Panc1 (cell line): ENCODE measurements around the gene AKR1C8. TPM values are rescaled to one million over a fixed set of nuclear protein-coding genes. Genes with fewer than 3 reads are reported as not detected.

Experiments used
- ATAC-seq: fragments of 200-7000 bp; cut with Tn5 transposase; 2 replicates; pipeline ENCODE4 v1.9.1; 2020; ENCODE audit warnings: mild to moderate bottlenecking, moderate library complexity
- BruUV-seq: library from RNA; stranded (reverse); fragments of 400-500 nt; replicated peaks from 2 replicates; lab custom pipeline; 2021; lab: Mats Ljungman, UMichigan
- CTCF ChIA-PET: fragments of 300-600 bp; sonication (Branson Sonifier 250); formaldehyde crosslinking; loops from one replicate; lab custom pipeline; 2022; ENCODE audit warnings: antibody characterized with exemption; lab: Charles Lee
- POLR2A ChIA-PET: fragments of 300-600 bp; sonication (Branson Sonifier 250); formaldehyde crosslinking; loops from one replicate; lab custom pipeline; 2022; ENCODE audit warnings: antibody characterized with exemption; lab: Charles Lee
- DNase-seq: peaks from one replicate; pipeline ENCODE4 v3.0.0-alpha.2; 2010; ENCODE audit warnings: low read depth, low spot score
- H3K27ac ChIP-seq: 2 replicates; pipeline ENCODE4 v1.5.1; 2011; ENCODE audit warnings: mild to moderate bottlenecking, low read length, inconsistent platforms
- H3K27me3 ChIP-seq: fragments of 200-500 bp; sonication (Bioruptor generic); 2 replicates; pipeline ENCODE4 v1.6.0; 2014; ENCODE audit warnings: low read length, inconsistent platforms; ENCODE audit not compliant: control insufficient read depth, insufficient read depth
- H3K36me3 ChIP-seq: fragments of 200-500 bp; sonication (Bioruptor generic); 2 replicates; pipeline ENCODE4 v1.5.1; 2014; ENCODE audit warnings: inconsistent platforms, mild to moderate bottlenecking, low read length, moderate library complexity; ENCODE audit not compliant: control insufficient read depth, insufficient read depth
- H3K4me1 ChIP-seq: 2 replicates; pipeline ENCODE4 v1.5.1; 2011; ENCODE audit warnings: inconsistent platforms, mild to moderate bottlenecking, low read length, moderate library complexity; ENCODE audit not compliant: control insufficient read depth, insufficient read depth
- H3K4me3 ChIP-seq, 2 experiments: 2 replicates each; pipeline ENCODE4 v1.5.1; 2011 to 2012; ENCODE audit warnings: low read depth in 2 of 2, low read length in 2 of 2, mild to moderate bottlenecking in 2 of 2, inconsistent platforms in 1 of 2, moderate library complexity in 1 of 2
- H3K9me3 ChIP-seq: fragments of 200-500 bp; sonication (Bioruptor generic); 2 replicates; pipeline ENCODE4 v1.5.1; 2014; ENCODE audit warnings: low read depth, mild to moderate bottlenecking, inconsistent platforms, low read length, moderate library complexity; ENCODE audit not compliant: control insufficient read depth, insufficient read depth
- CTCF ChIP-seq: fragments of 450-650 bp; IDR thresholded peaks from 2 replicates; pipeline ENCODE4 v1.5.1; 2017; ENCODE audit warnings: mild to moderate bottlenecking
- POLR2AphosphoS5 ChIP-seq: IDR thresholded peaks from 2 replicates; pipeline ENCODE4 v1.6.1; 2012; ENCODE audit warnings: mild to moderate bottlenecking, low read depth, low read length, moderate library complexity
- REST ChIP-seq, 2 experiments: IDR thresholded peaks; 2 replicates each; pipeline ENCODE4 v1.6.1; 2011 to 2012; ENCODE audit warnings: low read depth in 2 of 2, control low read depth in 1 of 2, low read length in 1 of 2, mild to moderate bottlenecking in 1 of 2, moderate library complexity in 1 of 2; ENCODE audit not compliant: insufficient read depth in 1 of 2
- SIN3A ChIP-seq: IDR thresholded peaks from 2 replicates; pipeline ENCODE4 v1.6.1; 2012; ENCODE audit warnings: low read depth, mild to moderate bottlenecking, low read length, moderate library complexity, borderline replicate concordance; ENCODE audit not compliant: insufficient read depth
- TCF7L2 ChIP-seq: IDR thresholded peaks from 2 replicates; pipeline ENCODE4 v1.6.1; 2011; ENCODE audit warnings: mild to moderate bottlenecking, low read depth, low read length, inconsistent platforms
- in situ Hi-C: cut with HindIII; loops from 2 replicates; pipeline ENCODE4 v1.10.0; 2016; ENCODE audit warnings: low sequenced_read_pairs, low pct_unique_long_range_greater_than_20kb
- intact Hi-C: fragments of 100-400 bp; cut with micrococcal nuclease; formaldehyde crosslinking; loops from one replicate; pipeline ENCODE4 v1.10.0; 2022; ENCODE audit not compliant: unreplicated experiment
- total RNA-seq: library from RNA; stranded (reverse); gene quantifications from one replicate; pipeline ENCODE4 v1.2.1, GENCODE V29; 2021; ENCODE audit not compliant: unreplicated experiment

AKR1C8 gene
- total RNA-seq, 1 experiment from 2014 or later: not detected

DNA sequence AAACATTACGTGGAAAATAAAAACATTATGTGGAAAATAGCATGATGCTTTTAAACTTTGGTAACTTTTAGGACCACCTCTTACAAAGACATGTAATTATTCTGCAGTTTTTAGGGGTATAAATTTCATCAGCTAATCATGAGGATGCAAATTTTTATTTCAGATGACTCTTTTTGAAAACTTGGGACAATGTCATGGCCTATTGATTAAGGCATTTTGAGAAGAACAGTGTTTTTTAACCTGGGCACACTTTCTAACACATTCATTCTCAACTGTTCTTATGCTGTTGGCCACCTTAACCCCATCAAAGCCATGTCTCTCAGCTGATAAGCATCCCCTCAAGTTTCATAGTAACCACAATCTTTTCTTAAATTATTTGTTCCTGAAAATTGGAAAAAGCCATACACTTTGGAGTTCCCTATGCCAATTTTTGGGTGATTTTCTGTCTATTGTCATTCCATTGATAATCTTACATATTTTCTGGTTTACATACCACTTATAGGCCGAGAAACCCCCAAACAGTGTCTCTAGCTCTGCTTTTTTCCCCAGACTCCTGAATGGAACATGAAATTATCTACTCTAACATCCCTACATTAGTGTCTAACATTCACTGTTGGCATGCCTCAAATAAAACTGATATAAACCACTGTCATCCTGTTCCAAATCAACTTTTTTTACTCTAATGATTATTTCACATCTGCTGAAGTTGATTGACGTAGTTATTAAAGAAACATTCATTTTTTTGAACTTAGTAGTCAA, 76.1 kb downstream of the AKR1C8 start:
- in situ Hi-C loops (no loop called here), intact Hi-C loops (no loop called here)
- ChIA-PET POLR2A (no interaction called here), CTCF (no interaction called here)
- no peak overlapping the region for H3K4me3 ChIP-seq
- BruUV-seq: no TSS peak
- no peaks in the 10 kb centered on the region for H3K36me3 ChIP-seq
- TF ChIP-seq POLR2AphosphoS5: no peak
- TF ChIP-seq CTCF: no peak
- no peak for TF ChIP-seq SIN3A
- no peak for TF ChIP-seq TCF7L2
- no peak for TF ChIP-seq REST (IDR thresholded peaks at IDR 0.05; ENCODE audit: insufficient read depth in 1 of 2, low read depth in 2 of 2, low read length in 1 of 2)
- no peaks in the 10 kb centered on the region for H3K4me1 ChIP-seq
- DNase-seq: no peak
- H3K27ac ChIP-seq: no peak overlapping the region
- no peaks in the 10 kb centered on the region for H3K27me3 ChIP-seq
- H3K9me3 ChIP-seq: no peaks in the 10 kb centered on the region
- ATAC-seq: no peak

DNA sequence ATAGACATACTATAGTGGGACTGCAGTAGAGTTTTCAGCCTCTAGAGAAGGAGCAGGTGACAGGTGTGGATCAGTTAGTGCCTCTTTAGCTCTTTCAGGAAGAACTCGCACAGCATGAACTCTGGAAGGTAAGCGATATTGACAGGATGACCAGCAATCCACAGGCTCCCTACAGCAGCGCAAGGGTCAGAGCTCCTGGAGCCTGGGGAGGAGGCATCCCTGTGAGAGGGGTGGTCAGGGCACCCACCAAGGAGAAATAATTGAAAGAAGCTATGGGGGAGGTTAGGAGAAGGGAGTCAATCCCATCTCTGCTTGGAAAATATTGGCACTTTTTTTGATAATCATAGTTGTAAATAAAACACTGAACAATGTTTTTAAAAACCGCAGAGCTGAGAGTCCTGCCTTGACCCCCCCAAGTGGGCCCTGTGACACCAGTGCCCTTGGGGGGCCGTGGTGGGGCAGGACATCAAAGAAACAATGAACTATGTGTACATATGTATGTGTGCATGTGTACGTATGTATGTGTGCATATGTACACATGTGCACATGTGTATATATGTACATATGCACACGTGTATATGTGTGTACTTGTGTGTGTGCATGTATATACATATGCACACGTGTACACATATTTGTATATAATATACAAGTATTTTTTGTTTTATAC, 77.0 kb downstream of the AKR1C8 start:
- CTCF ChIA-PET: no interaction called here
- POLR2A ChIA-PET: no interaction called here
- in situ Hi-C loops: no loop called here

More for the DNA sequence above, 77.0 kb downstream of the AKR1C8 start:
- H3K4me3 ChIP-seq: no peak overlapping the region
- H3K4me1 ChIP-seq: no peaks in the 10 kb centered on the region
- intact Hi-C loops: no loop called here
- BruUV-seq: no TSS peak
- H3K9me3 ChIP-seq: no peaks in the 10 kb centered on the region
- TF ChIP-seq REST (IDR thresholded peaks at IDR 0.05; ENCODE audit: insufficient read depth in 1 of 2, low read depth in 2 of 2, low read length in 1 of 2) (no peak), POLR2AphosphoS5 (no peak)
- no peak overlapping the region for H3K27ac ChIP-seq
- no peaks in the 10 kb centered on the region for H3K27me3 ChIP-seq
- no peak for DNase-seq
- H3K36me3 ChIP-seq: no peaks in the 10 kb centered on the region
- no peak for ATAC-seq
